Panc1 (cell line): ENCODE measurements around the gene TTF2.

Source experiments
- POLR2AphosphoS5 ChIP-seq: IDR thresholded peaks from 2 replicates; pipeline ENCODE4 v1.6.1; 2012; ENCODE audit warnings: mild to moderate bottlenecking, low read depth, low read length, moderate library complexity
- SIN3A ChIP-seq: IDR thresholded peaks from 2 replicates; pipeline ENCODE4 v1.6.1; 2012; ENCODE audit warnings: low read depth, mild to moderate bottlenecking, low read length, moderate library complexity, borderline replicate concordance; ENCODE audit not compliant: insufficient read depth
- TCF7L2 ChIP-seq: IDR thresholded peaks from 2 replicates; pipeline ENCODE4 v1.6.1; 2011; ENCODE audit warnings: mild to moderate bottlenecking, low read depth, low read length, inconsistent platforms
- TF ChIP-seq, protein P1 (sequence below): fragments of 450-650 bp; IDR thresholded peaks from 2 replicates; pipeline ENCODE4 v1.5.1; 2017; ENCODE audit warnings: mild to moderate bottlenecking
- TF ChIP-seq, protein P2 (sequence below), 2 experiments: IDR thresholded peaks; 2 replicates each; pipeline ENCODE4 v1.6.1; 2011 to 2012; ENCODE audit warnings: low read depth in 2 of 2, control low read depth in 1 of 2, low read length in 1 of 2, mild to moderate bottlenecking in 1 of 2, moderate library complexity in 1 of 2; ENCODE audit not compliant: insufficient read depth in 1 of 2

DNA sequence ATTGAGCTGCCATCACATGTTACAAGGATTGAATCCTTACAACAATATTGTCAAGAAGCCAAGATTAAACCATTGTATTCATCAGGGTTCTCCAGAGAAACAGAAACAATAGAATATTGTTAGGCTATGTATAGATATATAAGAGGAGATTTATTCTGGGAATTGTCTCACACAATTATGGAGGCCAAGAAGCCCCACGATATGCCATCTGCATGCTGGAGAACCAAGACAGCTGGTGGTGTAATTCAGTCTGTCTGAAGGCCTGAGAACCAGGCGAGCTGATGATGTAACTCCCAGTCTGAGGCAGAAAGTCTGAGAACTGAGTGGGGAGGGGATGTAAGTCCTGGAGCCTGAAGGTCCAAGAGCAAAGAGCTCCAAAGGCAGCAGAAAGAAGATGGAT is 14.5 kb upstream of the TTF2 start:
- TF ChIP-seq, protein P1, sequence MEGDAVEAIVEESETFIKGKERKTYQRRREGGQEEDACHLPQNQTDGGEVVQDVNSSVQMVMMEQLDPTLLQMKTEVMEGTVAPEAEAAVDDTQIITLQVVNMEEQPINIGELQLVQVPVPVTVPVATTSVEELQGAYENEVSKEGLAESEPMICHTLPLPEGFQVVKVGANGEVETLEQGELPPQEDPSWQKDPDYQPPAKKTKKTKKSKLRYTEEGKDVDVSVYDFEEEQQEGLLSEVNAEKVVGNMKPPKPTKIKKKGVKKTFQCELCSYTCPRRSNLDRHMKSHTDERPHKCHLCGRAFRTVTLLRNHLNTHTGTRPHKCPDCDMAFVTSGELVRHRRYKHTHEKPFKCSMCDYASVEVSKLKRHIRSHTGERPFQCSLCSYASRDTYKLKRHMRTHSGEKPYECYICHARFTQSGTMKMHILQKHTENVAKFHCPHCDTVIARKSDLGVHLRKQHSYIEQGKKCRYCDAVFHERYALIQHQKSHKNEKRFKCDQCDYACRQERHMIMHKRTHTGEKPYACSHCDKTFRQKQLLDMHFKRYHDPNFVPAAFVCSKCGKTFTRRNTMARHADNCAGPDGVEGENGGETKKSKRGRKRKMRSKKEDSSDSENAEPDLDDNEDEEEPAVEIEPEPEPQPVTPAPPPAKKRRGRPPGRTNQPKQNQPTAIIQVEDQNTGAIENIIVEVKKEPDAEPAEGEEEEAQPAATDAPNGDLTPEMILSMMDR: no peak
- no peak for TF ChIP-seq SIN3A
- TF ChIP-seq POLR2AphosphoS5: no peak
- no peak for TF ChIP-seq TCF7L2
- TF ChIP-seq, protein P2, sequence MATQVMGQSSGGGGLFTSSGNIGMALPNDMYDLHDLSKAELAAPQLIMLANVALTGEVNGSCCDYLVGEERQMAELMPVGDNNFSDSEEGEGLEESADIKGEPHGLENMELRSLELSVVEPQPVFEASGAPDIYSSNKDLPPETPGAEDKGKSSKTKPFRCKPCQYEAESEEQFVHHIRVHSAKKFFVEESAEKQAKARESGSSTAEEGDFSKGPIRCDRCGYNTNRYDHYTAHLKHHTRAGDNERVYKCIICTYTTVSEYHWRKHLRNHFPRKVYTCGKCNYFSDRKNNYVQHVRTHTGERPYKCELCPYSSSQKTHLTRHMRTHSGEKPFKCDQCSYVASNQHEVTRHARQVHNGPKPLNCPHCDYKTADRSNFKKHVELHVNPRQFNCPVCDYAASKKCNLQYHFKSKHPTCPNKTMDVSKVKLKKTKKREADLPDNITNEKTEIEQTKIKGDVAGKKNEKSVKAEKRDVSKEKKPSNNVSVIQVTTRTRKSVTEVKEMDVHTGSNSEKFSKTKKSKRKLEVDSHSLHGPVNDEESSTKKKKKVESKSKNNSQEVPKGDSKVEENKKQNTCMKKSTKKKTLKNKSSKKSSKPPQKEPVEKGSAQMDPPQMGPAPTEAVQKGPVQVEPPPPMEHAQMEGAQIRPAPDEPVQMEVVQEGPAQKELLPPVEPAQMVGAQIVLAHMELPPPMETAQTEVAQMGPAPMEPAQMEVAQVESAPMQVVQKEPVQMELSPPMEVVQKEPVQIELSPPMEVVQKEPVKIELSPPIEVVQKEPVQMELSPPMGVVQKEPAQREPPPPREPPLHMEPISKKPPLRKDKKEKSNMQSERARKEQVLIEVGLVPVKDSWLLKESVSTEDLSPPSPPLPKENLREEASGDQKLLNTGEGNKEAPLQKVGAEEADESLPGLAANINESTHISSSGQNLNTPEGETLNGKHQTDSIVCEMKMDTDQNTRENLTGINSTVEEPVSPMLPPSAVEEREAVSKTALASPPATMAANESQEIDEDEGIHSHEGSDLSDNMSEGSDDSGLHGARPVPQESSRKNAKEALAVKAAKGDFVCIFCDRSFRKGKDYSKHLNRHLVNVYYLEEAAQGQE (IDR thresholded peaks at IDR 0.05; ENCODE audit: insufficient read depth in 1 of 2, low read depth in 2 of 2, low read length in 1 of 2): no peak
